HCT116 (cell line): ENCODE results near the gene KCNH5. TPM values are rescaled to one million over a fixed set of nuclear protein-coding genes. Genes with fewer than 3 reads are reported as not detected.

Source experiments
- ATAC-seq: fragments of 200-7000 bp; cut with Tn5 transposase; 2 replicates; pipeline ENCODE4 v1.9.1; 2020; ENCODE audit warnings: mild to moderate bottlenecking, moderate library complexity
- BruUV-seq: library from RNA; stranded (reverse); fragments of 400-500 nt; replicated peaks from 2 replicates; lab custom pipeline; 2021; lab: Mats Ljungman, UMichigan
- CTCF ChIA-PET: fragments of 300-600 bp; sonication (Branson Sonifier 250); formaldehyde crosslinking; loops from one replicate; lab custom pipeline; 2021; ENCODE audit warnings: antibody characterized with exemption; lab: Charles Lee
- POLR2A ChIA-PET: fragments of 300-600, 350-600 bp; sonication (Branson Sonifier 250); formaldehyde crosslinking; loops from one replicate; lab custom pipeline; 2021; ENCODE audit warnings: antibody characterized with exemption; lab: Charles Lee
- RAD21 ChIA-PET, 2 experiments: fragments of 300-600 bp; sonication (Branson Sonifier 250); formaldehyde crosslinking; loops; one replicate each; lab custom pipeline; 2023; ENCODE audit warnings: low total read pairs in 2 of 2; ENCODE audit not compliant: uncharacterized antibody in 2 of 2, unreplicated experiment in 2 of 2, low non-redundant PET in 1 of 2; lab: Charles Lee
- DNase-seq: peaks from one replicate; pipeline ENCODE4 v3.0.0-alpha.2; 2010; ENCODE audit warnings: low read depth, low spot score
- H2AFZ ChIP-seq: fragments of 200-600 bp; shearing (Covaris generic), sonication (generic); 2 replicates; pipeline ENCODE4 v1.6.1; 2017; ENCODE audit warnings: low read depth, mixed run types, mixed read lengths, antibody characterized with exemption, low read length; ENCODE audit not compliant: poor library complexity, severe bottlenecking
- H3K27ac ChIP-seq: 2 replicates; pipeline ENCODE4 v1.5.1; 2012; ENCODE audit warnings: low read depth, low read length
- H3K27me3 ChIP-seq: fragments of 200-600 bp; sonication (generic); 2 replicates; pipeline ENCODE4 v1.6.1; 2016; ENCODE audit warnings: mixed run types, low read length, mixed read lengths; ENCODE audit not compliant: insufficient read depth
- H3K36me3 ChIP-seq, 2 experiments: fragments of 200-500 bp in 1 of 2; fragments of 200-600 bp in 1 of 2; sonication (Bioruptor generic) in 1 of 2; sonication (generic) in 1 of 2; 2 replicates each; pipeline versions ENCODE4 v1.5.1 to v1.6.1; 2014 to 2016; ENCODE audit warnings: low read length in 2 of 2, inconsistent platforms in 1 of 2, mixed read lengths in 1 of 2, mixed run types in 1 of 2; ENCODE audit not compliant: insufficient read depth in 2 of 2, control insufficient read depth in 1 of 2
- H3K4me1 ChIP-seq, 2 experiments: fragments of 200-600 bp in 1 of 2; sonication (generic) in 1 of 2; 2 replicates each; pipeline versions ENCODE4 v1.5.1 to v1.6.1; 2012 to 2017; ENCODE audit warnings: low read length in 2 of 2, inconsistent platforms in 1 of 2, mild to moderate bottlenecking in 1 of 2, mixed read lengths in 1 of 2, mixed run types in 1 of 2, moderate library complexity in 1 of 2; ENCODE audit not compliant: insufficient read depth in 2 of 2, control insufficient read depth in 1 of 2
- H3K4me2 ChIP-seq: fragments of 200-600 bp; sonication (generic); 2 replicates; pipeline ENCODE4 v1.6.1; 2017; ENCODE audit warnings: mixed run types, low read length, mixed read lengths
- H3K4me3 ChIP-seq, 2 experiments: fragments of 200-600 bp in 1 of 2; sonication (generic) in 1 of 2; replicated peaks in 1 of 2; 2 replicates each; pipeline ENCODE4 v1.5.1; 2011 to 2016; ENCODE audit warnings: low read length in 2 of 2, control low read depth in 1 of 2, low read depth in 1 of 2, mild to moderate bottlenecking in 1 of 2, mixed read lengths in 1 of 2, mixed run types in 1 of 2
- H3K79me2 ChIP-seq: fragments of 200-600 bp; sonication (generic); 2 replicates; pipeline ENCODE4 v1.6.1; 2017; ENCODE audit warnings: mild to moderate bottlenecking, mixed run types, low read length, moderate library complexity, mixed read lengths; ENCODE audit not compliant: insufficient read depth
- H3K9ac ChIP-seq: fragments of 200-600 bp; sonication (generic); 2 replicates; pipeline ENCODE4 v1.6.1; 2016; ENCODE audit warnings: low read length, mixed read lengths
- H3K9me2 ChIP-seq: fragments of 200-600 bp; sonication (generic), shearing (Covaris generic); 2 replicates; pipeline ENCODE4 v1.6.1; 2017; ENCODE audit warnings: mixed run types, mild to moderate bottlenecking, moderate library complexity; ENCODE audit not compliant: insufficient read depth
- H3K9me3 ChIP-seq, 2 experiments: fragments of 200-500 bp in 1 of 2; fragments of 200-600 bp in 1 of 2; sonication (Bioruptor generic) in 1 of 2; sonication (generic) in 1 of 2; 2 replicates each; pipeline ENCODE4 v1.6.1; 2014 to 2017; ENCODE audit warnings: low read length in 2 of 2, mixed read lengths in 2 of 2, inconsistent platforms in 1 of 2, low read depth in 1 of 2, mild to moderate bottlenecking in 1 of 2, mixed run types in 1 of 2, moderate library complexity in 1 of 2; ENCODE audit not compliant: control insufficient read depth in 1 of 2, insufficient read depth in 1 of 2
- H4K20me1 ChIP-seq: fragments of 200-600 bp; sonication (generic), shearing (Covaris generic); 2 replicates; pipeline ENCODE4 v1.6.1; 2017; ENCODE audit warnings: mixed run types, mild to moderate bottlenecking, moderate library complexity; ENCODE audit not compliant: insufficient read depth
- CBX3 ChIP-seq: IDR thresholded peaks from 2 replicates; pipeline ENCODE4 v1.6.1; 2012; ENCODE audit warnings: low read depth
- CEBPB ChIP-seq: IDR thresholded peaks from 2 replicates; pipeline ENCODE4 v1.6.1; 2012; ENCODE audit warnings: low read depth
- EGR1 ChIP-seq: IDR thresholded peaks from 2 replicates; pipeline ENCODE4 v1.6.1; 2012; ENCODE audit warnings: low read depth
- ELF1 ChIP-seq: IDR thresholded peaks from 2 replicates; pipeline ENCODE4 v1.6.1; 2012; ENCODE audit warnings: low read depth, borderline replicate concordance
- EZH2 ChIP-seq: fragments of 200-600 bp; sonication (generic); IDR thresholded peaks from 2 replicates; pipeline ENCODE4 v1.6.1; 2017; ENCODE audit warnings: antibody characterized with exemption, mixed run types
- FOSL1 ChIP-seq: IDR thresholded peaks from 2 replicates; pipeline ENCODE4 v1.6.1; 2012; ENCODE audit warnings: low read depth
- POLR2A ChIP-seq: IDR thresholded peaks from 2 replicates; pipeline ENCODE4 v1.7.0; 2011; ENCODE audit warnings: borderline replicate concordance; ENCODE audit not compliant: insufficient read depth, insufficient read length; ENCODE audit errors: extremely low read depth
- POLR2AphosphoS5 ChIP-seq: IDR thresholded peaks from 2 replicates; pipeline ENCODE4 v1.6.1; 2011; ENCODE audit warnings: mild to moderate bottlenecking, low read depth, low read length, moderate library complexity
- SIN3A ChIP-seq: IDR thresholded peaks from 2 replicates; pipeline ENCODE4 v1.6.1; 2012; ENCODE audit warnings: low read depth
- SP1 ChIP-seq: IDR thresholded peaks from 2 replicates; pipeline ENCODE4 v1.6.1; 2012; ENCODE audit warnings: low read depth
- SRF ChIP-seq: IDR thresholded peaks from 2 replicates; pipeline ENCODE4 v1.6.1; 2012; ENCODE audit warnings: low read depth
- TCF7L2 ChIP-seq: IDR thresholded peaks from 2 replicates; pipeline ENCODE4 v1.7.0; 2011; ENCODE audit warnings: borderline replicate concordance, inconsistent platforms; ENCODE audit not compliant: insufficient read depth, insufficient read length; ENCODE audit errors: extremely low read depth
- ZFX ChIP-seq: fragments of 450-650 bp; IDR thresholded peaks from 2 replicates; pipeline ENCODE4 v1.6.1; 2017
- ZNF274 ChIP-seq: fragments of 200-500 bp; sonication (Bioruptor generic); IDR thresholded peaks from 2 replicates; pipeline ENCODE4 v1.6.1; 2014; ENCODE audit warnings: mild to moderate bottlenecking, low read depth, low read length, inconsistent platforms
- intact Hi-C: fragments of 100-400 bp; cut with micrococcal nuclease; formaldehyde crosslinking; loops from 2 replicates; pipeline ENCODE4 v1.10.0; 2022
- total RNA-seq: library from RNA; stranded (reverse); gene quantifications from one replicate; pipeline ENCODE4 v1.2.1, GENCODE V29; 2021; ENCODE audit not compliant: unreplicated experiment
- TF ChIP-seq, protein P1 (sequence below): IDR thresholded peaks from 2 replicates; pipeline ENCODE4 v1.6.1; 2012
- TF ChIP-seq, protein P2 (sequence below): IDR thresholded peaks from 2 replicates; pipeline ENCODE4 v1.6.1; 2012
- TF ChIP-seq, protein P3 (sequence below): IDR thresholded peaks from 2 replicates; pipeline ENCODE4 v1.6.1; 2011; ENCODE audit warnings: mild to moderate bottlenecking, low read length, moderate library complexity; ENCODE audit not compliant: insufficient replicate concordance; ENCODE audit errors: extremely low read depth

KCNH5 gene
- total RNA-seq, 1 experiment from 2014 or later, result not detected

DNA sequence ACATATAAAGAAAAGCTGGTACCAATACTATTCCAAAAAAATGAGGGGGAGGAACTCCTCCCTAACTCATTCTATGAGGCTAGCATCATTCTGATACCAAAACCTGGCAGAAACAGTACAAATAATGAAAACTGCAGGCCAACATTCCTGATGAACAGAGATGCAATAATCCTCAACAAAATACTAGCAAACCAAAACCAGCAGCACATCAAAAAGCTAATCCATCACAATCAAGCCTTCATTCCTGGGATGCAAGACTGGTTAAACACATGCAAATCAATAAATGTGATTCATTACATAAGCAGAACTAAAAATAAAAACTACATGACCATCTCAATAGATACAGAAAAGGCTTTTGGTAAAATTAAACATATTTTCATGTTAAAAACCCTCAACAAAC is 281.3 kb downstream of the KCNH5 start:
- no peak overlapping the region for H3K27ac ChIP-seq
- ChIA-PET RAD21 (no interaction called here), CTCF (no interaction called here), POLR2A (no interaction called here)
- H3K36me3 ChIP-seq, result no peaks in the 10 kb centered on the region
- H3K4me3 ChIP-seq, result no peak overlapping the region
- no peak overlapping the region for H2AFZ ChIP-seq
- intact Hi-C loops, result no loop called here
- H3K27me3 ChIP-seq, result no peaks in the 10 kb centered on the region
- no peaks in the 10 kb centered on the region for H4K20me1 ChIP-seq
- no peaks in the 10 kb centered on the region for H3K9me2 ChIP-seq
- peaks cover 0 to 12% of the 10 kb centered on the region in 2 experiments; a peak in 2 of 4 replicates for H3K9me3 ChIP-seq
- no peak for TF ChIP-seq EZH2
- no peak for TF ChIP-seq FOSL1
- TF ChIP-seq SP1, result no peak
- TF ChIP-seq CEBPB, result no peak
- TF ChIP-seq SRF, result no peak
- no peak for TF ChIP-seq POLR2AphosphoS5
- TF ChIP-seq CBX3, result no peak
- TF ChIP-seq TCF7L2, result no peak
- TF ChIP-seq POLR2A, result no peak
- TF ChIP-seq ZFX, result no peak
- TF ChIP-seq SIN3A, result no peak
- TF ChIP-seq ELF1, result no peak
- TF ChIP-seq, protein P1, sequence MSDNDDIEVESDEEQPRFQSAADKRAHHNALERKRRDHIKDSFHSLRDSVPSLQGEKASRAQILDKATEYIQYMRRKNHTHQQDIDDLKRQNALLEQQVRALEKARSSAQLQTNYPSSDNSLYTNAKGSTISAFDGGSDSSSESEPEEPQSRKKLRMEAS, result no peak
- TF ChIP-seq, protein P2, sequence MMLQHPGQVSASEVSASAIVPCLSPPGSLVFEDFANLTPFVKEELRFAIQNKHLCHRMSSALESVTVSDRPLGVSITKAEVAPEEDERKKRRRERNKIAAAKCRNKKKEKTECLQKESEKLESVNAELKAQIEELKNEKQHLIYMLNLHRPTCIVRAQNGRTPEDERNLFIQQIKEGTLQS, result no peak
- no peak for TF ChIP-seq EGR1
- no peak for TF ChIP-seq ZNF274
- TF ChIP-seq, protein P3, sequence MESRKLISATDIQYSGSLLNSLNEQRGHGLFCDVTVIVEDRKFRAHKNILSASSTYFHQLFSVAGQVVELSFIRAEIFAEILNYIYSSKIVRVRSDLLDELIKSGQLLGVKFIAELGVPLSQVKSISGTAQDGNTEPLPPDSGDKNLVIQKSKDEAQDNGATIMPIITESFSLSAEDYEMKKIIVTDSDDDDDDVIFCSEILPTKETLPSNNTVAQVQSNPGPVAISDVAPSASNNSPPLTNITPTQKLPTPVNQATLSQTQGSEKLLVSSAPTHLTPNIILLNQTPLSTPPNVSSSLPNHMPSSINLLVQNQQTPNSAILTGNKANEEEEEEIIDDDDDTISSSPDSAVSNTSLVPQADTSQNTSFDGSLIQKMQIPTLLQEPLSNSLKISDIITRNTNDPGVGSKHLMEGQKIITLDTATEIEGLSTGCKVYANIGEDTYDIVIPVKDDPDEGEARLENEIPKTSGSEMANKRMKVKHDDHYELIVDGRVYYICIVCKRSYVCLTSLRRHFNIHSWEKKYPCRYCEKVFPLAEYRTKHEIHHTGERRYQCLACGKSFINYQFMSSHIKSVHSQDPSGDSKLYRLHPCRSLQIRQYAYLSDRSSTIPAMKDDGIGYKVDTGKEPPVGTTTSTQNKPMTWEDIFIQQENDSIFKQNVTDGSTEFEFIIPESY, result no peak
- no peaks in the 10 kb centered on the region for H3K79me2 ChIP-seq
- H3K9ac ChIP-seq, result no peak overlapping the region
- no TSS peak for BruUV-seq
- ATAC-seq, result no peak
- no peak for DNase-seq
- H3K4me2 ChIP-seq, result no peak overlapping the region
- no peaks in the 10 kb centered on the region for H3K4me1 ChIP-seq
